NCI-H2196 treated with DMSO at 0.1 percent for 48 hours (cell line): ENCODE data around the gene PTPRN2.

Source experiments
- DNase-seq: peaks from one replicate; lab custom pipeline; 2025; ENCODE audit not compliant: unreplicated experiment; lab: John Stamatoyannopoulos, UW

PTPRN2 gene

GRCh38 chr7:157817944-157818700 lies 769.5 kb downstream of the PTPRN2 start:
- no peak for DNase-seq

- no peak for DNase-seq
Observed at GRCh38 chr7:157817433-157817832, 770.2 kb downstream of the PTPRN2 start.

GRCh38 chr7:157816526-157817250 lies 770.9 kb downstream of the PTPRN2 start:
- DNase-seq = no peak

GRCh38 chr7:157816086-157816485 lies 771.5 kb downstream of the PTPRN2 start:
- no peak for DNase-seq

GRCh38 chr7:157815706-157816022 lies 772.0 kb downstream of the PTPRN2 start:
- DNase-seq = no peak

GRCh38 chr7:157814931-157815705 lies 772.5 kb downstream of the PTPRN2 start:
- DNase-seq = no peak

GRCh38 chr7:157813741-157814661 lies 773.6 kb downstream of the PTPRN2 start:
- no peak for DNase-seq

GRCh38 chr7:157813053-157813452 lies 774.6 kb downstream of the PTPRN2 start:
- no peak for DNase-seq

- no peak for DNase-seq
Observed at GRCh38 chr7:157811946-157812345, 775.7 kb downstream of the PTPRN2 start.

- DNase-seq = no peak
Observed at GRCh38 chr7:157809863-157810851, 777.5 kb downstream of the PTPRN2 start.

GRCh38 chr7:157809154-157809862 lies 778.3 kb downstream of the PTPRN2 start:
- no peak for DNase-seq

GRCh38 chr7:157808042-157808441 lies 779.6 kb downstream of the PTPRN2 start:
- no peak for DNase-seq

- DNase-seq = no peak
Observed at GRCh38 chr7:157807510-157807909, 780.1 kb downstream of the PTPRN2 start.

GRCh38 chr7:157806711-157807110 lies 780.9 kb downstream of the PTPRN2 start:
- DNase-seq = no peak

- DNase-seq = no peak
Observed at GRCh38 chr7:157805713-157806112, 781.9 kb downstream of the PTPRN2 start.

GRCh38 chr7:157803906-157804305 lies 783.7 kb downstream of the PTPRN2 start:
- DNase-seq = no peak

GRCh38 chr7:157801971-157802675 lies 785.5 kb downstream of the PTPRN2 start:
- no peak for DNase-seq

GRCh38 chr7:157801113-157801512 lies 786.5 kb downstream of the PTPRN2 start:
- DNase-seq = no peak
